ENCODE results near the gene ADAMTS2. TPM values are rescaled to one million over a fixed set of nuclear protein-coding genes. Genes with fewer than 3 reads are reported as not detected.

ADAMTS2 gene
- 1.2 and 3.0 TPM in 2 replicates for total RNA-seq (ENCODE audit: low replicate concordance)

DNA sequence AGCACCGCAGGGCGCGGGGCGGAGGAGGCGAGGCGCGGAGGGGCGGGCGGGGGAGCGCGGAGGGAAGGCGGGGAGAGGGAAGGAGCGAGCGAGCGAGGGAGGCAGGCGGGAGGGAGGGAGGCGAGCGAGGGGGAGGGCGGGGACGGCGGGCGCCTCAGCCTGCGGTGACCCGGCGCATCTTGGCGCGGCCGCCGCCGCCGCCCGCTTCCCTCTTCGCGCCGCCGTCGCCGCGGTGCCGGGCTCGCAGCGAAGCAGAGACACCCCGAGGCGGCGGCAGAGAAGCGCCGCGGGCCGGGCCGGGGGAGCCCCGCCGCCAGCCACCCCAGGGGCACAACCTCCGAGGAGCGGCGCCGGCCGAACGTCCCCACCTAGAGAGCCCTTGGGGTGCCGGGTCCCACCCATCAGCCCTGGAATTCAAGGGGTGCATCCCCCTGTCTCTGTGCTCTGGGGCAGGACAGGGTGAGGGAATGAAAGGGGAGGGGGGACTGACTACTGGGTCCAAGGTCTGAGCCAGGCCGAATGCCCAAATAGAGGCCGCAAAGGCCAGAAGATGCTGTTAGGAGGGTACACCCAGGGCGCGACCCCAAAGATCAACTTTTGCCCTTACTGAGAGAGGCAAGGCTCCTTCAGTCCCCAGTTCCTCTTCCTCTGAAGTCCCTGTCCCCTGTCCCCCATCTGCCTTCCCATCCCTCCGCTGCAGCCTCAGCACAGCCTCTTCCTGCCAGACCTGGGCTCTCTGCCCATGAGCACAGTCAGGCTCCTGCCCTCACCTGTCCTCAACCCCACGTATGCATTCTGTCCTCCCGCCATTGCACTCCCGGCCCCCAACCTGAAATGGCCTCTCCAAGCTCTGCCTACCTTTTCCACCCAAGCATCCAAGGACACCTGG, at the start of gene ADAMTS2:
Gene ADAMTS2, minus strand, starts transcription at position 29 of the 889 bp plus-strand sequence. CDS start 133 bp downstream, outside the sequence.
- no peak within 1 kb of the TSS for H3K27ac Mint-ChIP-seq
- H3K4me1 Mint-ChIP-seq, result peaks cover 13% of the 10 kb centered on the region
- Histone ChIP-seq H3K9me3 (ENCODE audit: low read depth) (no peaks in the 10 kb centered on the region), H4K20me1 (ENCODE audit: low read depth) (peaks cover 16% of the 10 kb centered on the region), H3F3A (ENCODE audit: low read depth) (peaks cover 20% of the 10 kb centered on the region), H3K27ac (no peak within 1 kb of the TSS), H3K36me3 (no peaks in the 10 kb centered on the region), H3K9ac (no peak within 1 kb of the TSS), H3K27me3 (peaks cover 90% of the 10 kb centered on the region), H3K4me2 (peak within 1 kb of the TSS; percentile 96), H3K4me3 (peak within 1 kb of the TSS; percentile 71), H2AFZ (replicated peaks) (peak within 1 kb of the TSS; percentile 97), H3K4me1 (peaks cover 10% of the 10 kb centered on the region), H3K79me2 (ENCODE audit: low read depth) (no peaks in the 10 kb centered on the region)
- DNase-seq (ENCODE audit: low spot score), result peak; percentile 88
- no peaks in the 10 kb centered on the region for H3K9me3 Mint-ChIP-seq
- no peaks in the 10 kb centered on the region for H3K36me3 Mint-ChIP-seq
- peaks cover 57% of the 10 kb centered on the region for H3K27me3 Mint-ChIP-seq (ENCODE audit: insufficient read depth, low read depth)
- peak within 1 kb of the TSS; percentile 82 for H3K4me3 Mint-ChIP-seq
- peak; percentile 26 for TF ChIP-seq EZH2 (IDR thresholded peaks at IDR 0.05)
- TF ChIP-seq, protein P1, sequence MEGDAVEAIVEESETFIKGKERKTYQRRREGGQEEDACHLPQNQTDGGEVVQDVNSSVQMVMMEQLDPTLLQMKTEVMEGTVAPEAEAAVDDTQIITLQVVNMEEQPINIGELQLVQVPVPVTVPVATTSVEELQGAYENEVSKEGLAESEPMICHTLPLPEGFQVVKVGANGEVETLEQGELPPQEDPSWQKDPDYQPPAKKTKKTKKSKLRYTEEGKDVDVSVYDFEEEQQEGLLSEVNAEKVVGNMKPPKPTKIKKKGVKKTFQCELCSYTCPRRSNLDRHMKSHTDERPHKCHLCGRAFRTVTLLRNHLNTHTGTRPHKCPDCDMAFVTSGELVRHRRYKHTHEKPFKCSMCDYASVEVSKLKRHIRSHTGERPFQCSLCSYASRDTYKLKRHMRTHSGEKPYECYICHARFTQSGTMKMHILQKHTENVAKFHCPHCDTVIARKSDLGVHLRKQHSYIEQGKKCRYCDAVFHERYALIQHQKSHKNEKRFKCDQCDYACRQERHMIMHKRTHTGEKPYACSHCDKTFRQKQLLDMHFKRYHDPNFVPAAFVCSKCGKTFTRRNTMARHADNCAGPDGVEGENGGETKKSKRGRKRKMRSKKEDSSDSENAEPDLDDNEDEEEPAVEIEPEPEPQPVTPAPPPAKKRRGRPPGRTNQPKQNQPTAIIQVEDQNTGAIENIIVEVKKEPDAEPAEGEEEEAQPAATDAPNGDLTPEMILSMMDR (IDR thresholded peaks at IDR 0.05), result no peak

- DNase-seq (ENCODE audit: low spot score), result no peak
- Histone ChIP-seq H3K79me2 (ENCODE audit: low read depth) (no peaks in the 10 kb centered on the region), H3K4me3 (no peak overlapping the region), H3K36me3 (peaks cover 4% of the 10 kb centered on the region), H3K27me3 (no peaks in the 10 kb centered on the region), H3F3A (ENCODE audit: low read depth) (no peaks in the 10 kb centered on the region), H3K27ac (no peak overlapping the region), H2AFZ (replicated peaks) (no peak overlapping the region), H4K20me1 (ENCODE audit: low read depth) (no peaks in the 10 kb centered on the region), H3K4me1 (no peaks in the 10 kb centered on the region), H3K4me2 (no peak overlapping the region), H3K9ac (no peak overlapping the region), H3K9me3 (ENCODE audit: low read depth) (peaks cover 30% of the 10 kb centered on the region)
- TF ChIP-seq EZH2phosphoT487 (IDR thresholded peaks at IDR 0.05), result no peak
- TF ChIP-seq, protein P1 (IDR thresholded peaks at IDR 0.05), result no peak
- no peak for TF ChIP-seq EZH2 (IDR thresholded peaks at IDR 0.05)
- Mint-ChIP-seq H3K36me3 (no peaks in the 10 kb centered on the region), H3K4me1 (no peaks in the 10 kb centered on the region), H3K27me3 (ENCODE audit: insufficient read depth, low read depth) (peaks cover 2% of the 10 kb centered on the region), H3K27ac (no peak overlapping the region), H3K9me3 (peaks cover 40% of the 10 kb centered on the region), H3K4me3 (no peak overlapping the region)
These were observed 47.8 kb upstream of the ADAMTS2 start for GRCh38 chr5:179393078-179393477.

DNA sequence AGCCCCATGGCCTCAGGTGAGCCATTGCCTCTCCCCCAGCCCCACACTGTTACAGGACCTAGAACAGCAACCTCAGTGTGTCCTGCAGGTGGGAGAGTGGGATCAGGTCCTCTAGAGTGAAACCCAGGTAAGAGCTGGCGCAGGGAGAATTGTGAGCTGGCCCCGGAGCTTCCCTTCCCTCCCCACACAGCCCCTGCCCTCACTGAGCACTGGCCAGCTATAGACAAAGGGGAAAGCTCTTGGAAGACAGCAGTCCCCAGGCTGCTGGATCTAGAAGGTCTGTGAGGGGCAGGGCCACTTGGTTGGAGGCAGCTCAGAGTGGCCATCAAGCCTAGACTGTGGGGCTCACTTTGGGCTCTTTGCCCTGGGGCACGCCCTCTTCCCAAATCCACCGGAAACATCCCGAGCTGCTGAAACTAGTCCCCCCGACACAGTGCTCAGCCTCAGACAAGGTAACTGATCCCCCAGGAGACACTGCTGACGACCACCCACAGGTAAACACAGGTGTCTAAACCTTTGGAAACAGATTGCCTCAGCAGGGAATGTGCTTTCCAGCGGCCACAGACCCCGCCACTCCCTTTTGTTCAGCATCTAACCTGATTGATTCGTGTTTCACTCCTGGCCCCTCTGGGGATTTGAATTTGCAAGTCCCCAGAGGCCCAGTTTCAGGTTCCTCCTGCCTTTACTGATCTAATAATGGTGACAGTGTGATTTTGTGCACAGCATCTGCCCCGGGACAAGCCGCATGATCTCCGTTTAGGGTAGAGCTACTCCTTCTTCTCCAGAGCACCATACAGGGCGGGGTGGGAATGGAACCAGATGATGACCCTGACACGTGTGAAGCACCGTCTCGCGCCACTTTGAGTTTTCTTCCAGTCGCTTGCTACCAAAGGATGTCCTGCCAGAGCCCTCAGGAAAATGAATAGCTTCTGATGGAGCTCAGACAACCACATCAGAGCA, 42.2 kb upstream of the ADAMTS2 start:
- no peak for DNase-seq (ENCODE audit: low spot score)
- Mint-ChIP-seq H3K36me3 (no peaks in the 10 kb centered on the region), H3K27ac (no peak overlapping the region), H3K27me3 (ENCODE audit: insufficient read depth, low read depth) (peaks cover 3% of the 10 kb centered on the region), H3K4me1 (no peaks in the 10 kb centered on the region), H3K9me3 (peaks cover 30% of the 10 kb centered on the region), H3K4me3 (no peak overlapping the region)
- TF ChIP-seq, protein P1 (IDR thresholded peaks at IDR 0.05), result no peak
- TF ChIP-seq EZH2phosphoT487 (IDR thresholded peaks at IDR 0.05) (no peak), EZH2 (IDR thresholded peaks at IDR 0.05) (no peak)
- H2AFZ ChIP-seq (replicated peaks), result no peak overlapping the region
- H4K20me1 ChIP-seq (ENCODE audit: low read depth), result no peaks in the 10 kb centered on the region
- H3K9ac ChIP-seq, result no peak overlapping the region
- H3K4me3 ChIP-seq, result no peak overlapping the region
- H3K27me3 ChIP-seq, result no peaks in the 10 kb centered on the region
- H3K36me3 ChIP-seq, result no peaks in the 10 kb centered on the region
- no peak overlapping the region for H3K27ac ChIP-seq
- H3K4me1 ChIP-seq, result no peaks in the 10 kb centered on the region
- H3K4me2 ChIP-seq, result no peak overlapping the region
- H3K9me3 ChIP-seq (ENCODE audit: low read depth), result peaks cover 19% of the 10 kb centered on the region
- no peaks in the 10 kb centered on the region for H3K79me2 ChIP-seq (ENCODE audit: low read depth)
- H3F3A ChIP-seq (ENCODE audit: low read depth), result no peaks in the 10 kb centered on the region

All from neural progenitor cell (in vitro differentiated cells).